Measurements from ENCODE around the gene ZNF275.
"Not testable (repeated sequence)": the region's sequence is repeated elsewhere in the genome, so short reads cannot be mapped to it uniquely, and the experiment has no call there.

The ZNF275 gene

GRCh38 chrX:153319295-153320046, 14.5 kb upstream of the ZNF275 start:
- FAIRE-seq = no peak

- FAIRE-seq = not testable (repeated sequence)
These were observed 13.9 kb upstream of the ZNF275 start for GRCh38 chrX:153320047-153320443.

DNA sequence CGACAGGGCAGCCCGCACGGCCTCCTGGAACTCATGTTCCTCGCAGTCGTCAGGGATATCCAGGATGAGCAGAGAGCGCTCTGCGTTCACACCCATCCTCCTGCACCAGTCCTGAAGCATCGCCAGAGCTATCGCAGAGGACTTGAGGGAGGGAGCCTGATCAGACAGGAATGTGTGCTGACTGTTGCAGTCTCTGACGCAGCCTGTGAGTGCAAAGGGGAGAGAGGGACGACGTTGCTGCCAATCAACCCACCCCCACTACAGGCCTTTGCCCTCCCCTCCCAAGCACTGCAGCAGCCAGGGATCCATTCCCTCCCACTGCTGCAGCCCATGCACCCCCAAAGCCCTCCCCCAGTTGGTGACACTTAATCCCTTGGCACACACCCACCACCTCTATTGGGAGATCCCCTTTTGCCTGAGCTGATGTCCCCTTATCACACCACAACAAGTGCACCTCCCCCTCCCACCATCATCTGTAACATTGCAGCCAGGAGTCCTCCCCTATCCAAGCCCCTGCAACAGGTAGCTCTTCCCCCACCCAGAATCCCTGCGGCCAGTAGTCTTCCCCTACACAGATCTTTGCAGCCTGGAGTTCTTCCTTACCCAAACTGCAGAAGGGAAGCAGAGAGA, 13.3 kb upstream of the ZNF275 start:
- FAIRE-seq = no peak

DNA sequence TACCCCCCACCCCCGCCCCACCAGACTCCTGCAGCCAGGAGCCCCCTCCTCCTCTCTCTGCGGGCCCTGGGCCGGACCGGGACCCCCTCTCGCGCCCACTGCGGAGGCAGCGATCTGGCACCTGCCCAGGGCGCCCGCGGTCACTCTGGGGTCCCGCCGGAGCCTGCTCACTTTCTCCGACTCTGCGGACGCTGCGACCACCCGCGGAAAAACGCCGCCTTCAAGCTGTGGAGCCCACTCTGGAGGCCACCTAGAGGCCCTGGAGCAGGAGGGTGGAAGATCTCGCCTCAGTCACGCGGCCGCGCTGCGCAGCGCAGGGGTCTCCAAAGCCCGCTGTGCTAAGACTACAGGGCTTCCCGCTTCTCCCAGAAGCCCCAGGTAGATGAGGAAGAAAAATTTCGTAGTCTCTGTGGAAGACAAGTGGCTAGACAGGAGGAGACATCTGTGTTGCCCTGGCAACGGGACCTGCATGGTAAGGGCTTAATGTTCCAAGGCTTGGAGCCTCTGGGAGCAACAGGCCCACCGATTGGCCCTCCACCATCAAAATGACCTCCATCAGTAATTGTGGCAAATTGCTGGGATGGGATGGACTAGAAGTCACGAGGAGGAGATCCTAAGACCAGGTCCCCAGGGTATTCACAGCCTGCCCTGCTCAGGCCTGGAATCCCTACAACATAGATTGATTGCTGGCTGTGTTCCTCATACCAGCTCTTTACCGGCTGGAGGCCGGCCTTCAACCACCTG, 12.4 kb upstream of the ZNF275 start, which contains the start of gene PNMA6F:
Gene PNMA6F (minus strand): TSS at position 387 of the 744 bp plus-strand sequence. CDS start 1,093 bp downstream, outside the sequence.
- FAIRE-seq = no peak

- FAIRE-seq = no peak
These were observed 6.4 kb upstream of the ZNF275 start for GRCh38 chrX:153327561-153327960.

DNA sequence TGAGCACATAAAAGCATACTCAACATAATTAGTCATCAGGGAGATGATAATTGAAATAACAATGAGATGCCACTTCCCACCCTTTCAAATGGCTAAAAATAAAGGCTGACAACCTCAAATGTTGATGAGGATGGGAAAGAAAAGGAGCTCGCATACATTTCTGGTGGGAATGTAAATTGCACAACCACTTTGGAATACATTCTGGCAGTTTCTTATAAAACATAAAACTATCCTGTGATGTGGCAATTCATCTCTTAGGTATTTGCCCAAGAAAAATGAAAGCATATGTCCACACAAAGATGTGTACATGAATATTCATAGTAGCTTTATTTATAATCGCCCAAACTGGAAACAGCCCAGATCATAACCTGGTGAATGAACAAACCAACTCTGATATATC, 687 bp upstream of the ZNF275 start:
- peak; percentile 85 for FAIRE-seq

DNA sequence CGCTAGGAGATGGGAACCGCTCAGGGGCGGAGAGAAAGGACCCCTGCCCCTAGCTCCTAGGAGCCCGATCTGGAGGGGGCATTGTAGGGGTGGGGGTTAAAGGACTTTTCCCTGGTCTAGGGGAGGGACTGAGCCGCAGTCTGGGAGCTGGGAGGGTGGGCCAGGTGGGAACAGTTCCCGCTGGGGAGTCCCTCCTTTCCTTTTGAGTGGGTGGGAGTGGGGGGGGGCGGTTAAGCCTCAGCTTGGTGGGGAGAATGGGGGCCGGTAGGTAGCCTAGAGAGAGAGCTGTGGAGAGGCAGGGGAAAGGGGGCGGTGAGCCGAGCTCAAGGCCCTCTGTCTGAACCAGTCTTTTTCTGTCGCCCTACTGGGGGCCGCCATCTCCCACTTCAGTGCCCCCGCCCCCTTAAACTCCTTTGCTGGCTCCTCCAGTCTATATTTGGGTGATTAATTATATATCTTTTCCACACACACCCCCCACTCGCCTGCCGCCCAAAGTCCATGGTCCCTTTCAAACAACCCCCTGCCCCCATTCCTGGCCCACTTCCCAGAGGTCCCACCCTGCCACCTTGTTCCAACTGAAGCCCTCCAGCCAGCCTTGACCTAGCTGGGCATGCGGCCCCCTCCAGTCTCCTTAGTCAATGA, 822 bp downstream of the ZNF275 start:
- no peak for FAIRE-seq

DNA sequence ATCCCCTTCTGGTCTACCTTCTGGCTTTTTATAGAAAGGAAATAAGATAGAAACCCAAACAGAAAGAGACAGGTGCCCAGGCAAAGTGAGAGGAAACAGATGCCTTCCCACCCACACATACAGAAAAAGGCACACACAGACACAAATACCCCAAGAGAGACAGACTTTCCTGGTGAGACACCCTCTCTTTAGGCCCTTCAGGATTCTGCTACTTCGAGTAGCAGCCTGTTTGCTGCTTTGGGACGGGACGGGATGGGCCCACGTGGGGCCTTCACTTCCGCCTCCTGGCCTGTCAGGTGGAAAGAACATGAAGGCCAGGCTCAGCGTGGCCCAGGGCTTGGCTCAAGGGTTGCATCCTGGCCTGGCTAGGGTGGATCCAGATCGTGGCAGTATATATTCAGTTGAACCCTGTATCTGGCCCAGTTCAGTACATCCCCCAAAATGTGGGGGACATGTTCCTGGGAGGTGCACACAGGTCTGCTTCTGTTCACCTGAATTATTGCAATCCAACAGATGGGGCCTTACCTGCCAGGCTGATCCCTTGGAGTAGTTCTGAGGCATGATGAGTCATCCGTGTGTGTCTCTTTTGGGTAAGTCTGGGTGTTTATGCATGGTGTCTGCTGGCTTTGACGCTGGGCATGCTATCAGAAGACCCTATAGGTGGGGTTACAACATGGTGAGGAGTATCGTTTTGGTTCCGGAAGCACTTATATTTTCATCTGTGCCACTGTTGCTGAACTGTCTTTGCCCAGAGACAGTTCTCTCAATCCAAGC, 2.4 kb downstream of the ZNF275 start:
- FAIRE-seq = no peak

DNA sequence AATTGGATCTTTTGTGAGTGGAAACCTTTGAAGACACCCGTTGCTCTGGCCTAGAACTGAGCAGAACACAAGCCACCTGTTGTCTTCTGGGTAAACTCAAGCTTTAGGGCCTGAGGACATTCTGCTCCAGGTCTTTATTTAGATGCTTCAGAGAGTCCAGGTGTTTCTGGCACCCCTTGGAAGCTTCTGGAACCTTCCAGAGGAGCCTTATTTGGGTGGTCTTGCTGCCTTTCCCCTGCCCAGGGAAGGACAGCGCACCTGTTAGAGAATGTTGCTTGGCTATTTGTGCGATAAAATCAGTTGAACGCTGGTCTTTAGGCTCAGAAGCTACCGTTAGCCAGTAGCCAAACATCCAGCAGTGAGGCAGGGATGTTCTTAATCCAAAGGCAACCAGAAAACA, 3.0 kb downstream of the ZNF275 start:
- no peak for FAIRE-seq

DNA sequence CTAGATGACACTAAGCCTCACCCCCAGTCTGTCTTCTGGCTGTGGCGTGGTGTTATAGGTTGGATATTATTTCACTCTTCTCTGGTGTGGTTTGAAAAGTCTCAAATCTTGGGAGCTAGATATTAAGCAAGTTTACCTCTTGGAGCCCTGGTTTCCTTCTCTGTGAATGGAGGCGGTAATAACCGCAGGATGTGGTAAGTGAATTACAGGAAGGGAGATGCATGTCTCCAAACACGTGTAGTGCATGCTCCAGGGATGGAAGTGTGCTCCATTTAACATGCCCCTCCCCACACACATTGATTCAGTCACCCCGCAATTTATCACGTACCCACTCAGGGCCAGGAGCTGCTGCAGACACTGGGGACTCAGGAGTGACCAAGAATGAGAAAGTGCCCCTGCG, 4.9 kb downstream of the ZNF275 start:
- no peak for FAIRE-seq

DNA sequence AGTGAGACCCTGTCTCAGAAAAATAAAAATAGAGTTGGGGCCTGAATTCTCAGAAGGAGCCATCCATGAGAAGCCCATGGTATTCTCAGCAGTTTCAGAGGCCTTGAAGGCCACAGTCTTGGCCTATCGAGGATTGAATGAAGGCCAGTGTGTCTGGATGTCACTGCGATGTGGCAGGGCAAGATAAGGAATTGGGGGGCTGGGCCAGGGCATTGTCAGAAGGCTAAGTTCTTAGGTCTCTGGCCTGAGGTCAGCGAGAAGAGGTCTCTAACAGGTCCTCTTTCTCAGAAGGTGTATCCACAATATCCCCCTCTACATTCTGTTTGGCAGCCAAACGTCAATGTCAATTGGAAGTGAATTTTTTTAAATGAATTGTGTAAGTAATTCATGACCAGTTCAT, 5.7 kb downstream of the ZNF275 start:
- FAIRE-seq = no peak

- no peak for FAIRE-seq
These were observed 6.2 kb downstream of the ZNF275 start for GRCh38 chrX:153340111-153340510.

GRCh38 chrX:153342762-153343558, 9.0 kb downstream of the ZNF275 start:
- FAIRE-seq = no peak

DNA sequence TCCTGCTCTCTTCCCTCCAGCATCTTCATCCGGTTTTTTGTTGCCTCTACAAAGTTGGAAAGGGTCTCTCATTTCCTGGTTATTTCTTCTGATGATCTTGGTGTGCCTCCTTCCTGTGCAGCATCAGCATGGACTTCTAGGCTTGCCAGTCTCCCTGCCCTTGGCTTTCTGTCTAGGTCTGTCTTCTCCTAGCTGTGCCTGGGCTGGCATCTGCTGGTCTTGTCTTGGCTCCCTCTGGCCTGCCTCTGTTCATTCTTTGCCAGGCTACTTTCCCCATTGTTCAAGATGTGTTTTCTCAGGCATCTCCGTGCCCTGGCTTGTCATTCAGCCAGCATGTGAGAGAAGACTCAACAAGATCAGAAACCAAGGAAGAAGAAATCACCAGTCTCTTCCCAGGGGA, 9.7 kb downstream of the ZNF275 start:
- FAIRE-seq = no peak

DNA sequence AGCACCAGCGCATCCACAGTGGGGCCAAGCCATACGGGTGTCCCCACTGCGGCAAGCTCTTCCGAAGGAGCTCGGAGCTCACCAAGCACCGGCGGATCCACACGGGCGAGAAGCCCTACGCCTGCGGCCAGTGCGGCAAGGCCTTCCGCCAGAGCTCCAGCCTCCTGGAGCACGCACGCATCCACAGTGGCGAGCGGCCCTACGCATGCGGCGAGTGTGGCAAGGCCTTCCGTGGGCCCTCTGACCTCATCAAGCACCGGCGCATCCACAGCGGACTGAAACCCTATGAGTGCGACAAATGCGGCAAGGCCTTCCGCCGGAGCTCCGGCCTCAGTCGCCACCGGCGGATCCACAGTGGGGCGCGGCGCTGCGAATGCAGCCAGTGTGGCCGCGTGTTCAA, 13.6 kb downstream of the ZNF275 start:
- FAIRE-seq = no peak

- FAIRE-seq = no peak
These were observed 14.5 kb downstream of the ZNF275 start for GRCh38 chrX:153348421-153348820.

GRCh38 chrX:153349952-153350351, 16.0 kb downstream of the ZNF275 start:
- FAIRE-seq = no peak

DNA sequence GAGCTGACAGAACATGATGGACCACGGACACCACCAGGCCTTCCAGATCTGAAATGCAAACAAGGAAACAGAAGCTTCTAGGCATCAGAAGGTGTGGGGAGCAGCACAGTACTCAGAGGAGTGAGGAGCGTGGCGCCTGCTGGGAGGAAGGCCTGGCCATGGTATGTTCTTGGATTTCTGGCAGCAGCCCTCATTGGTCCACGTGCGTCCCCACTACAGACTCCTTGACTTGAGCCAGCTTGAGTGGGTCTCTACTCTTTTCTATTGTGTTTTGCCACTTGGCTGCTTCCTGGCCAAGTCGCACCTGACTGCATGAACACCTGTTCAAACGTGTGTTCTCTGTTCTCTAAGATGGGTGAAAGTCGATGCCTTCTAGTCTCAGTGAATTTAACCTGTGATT, 18.0 kb downstream of the ZNF275 start:
- FAIRE-seq = no peak

DNA sequence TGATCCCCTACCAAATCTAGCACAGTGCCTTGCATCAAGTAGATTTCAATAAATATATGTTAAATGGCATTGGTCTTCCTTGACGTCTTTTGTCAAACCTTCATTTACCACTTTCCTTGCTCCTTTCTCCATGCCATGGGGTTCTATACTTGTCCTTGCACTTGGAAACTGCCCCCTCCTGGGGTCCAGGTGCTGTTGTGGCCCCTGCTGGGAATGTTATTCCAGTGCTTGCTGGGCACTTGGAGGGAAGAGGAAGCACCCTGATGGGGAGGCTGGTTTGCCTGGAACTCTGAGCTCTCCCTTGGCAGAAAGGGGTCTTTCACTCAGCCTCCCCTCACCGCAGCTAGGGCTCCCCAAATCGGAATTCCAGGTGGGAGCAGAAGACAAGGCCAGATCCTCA, 18.9 kb downstream of the ZNF275 start:
- FAIRE-seq = no peak

DNA sequence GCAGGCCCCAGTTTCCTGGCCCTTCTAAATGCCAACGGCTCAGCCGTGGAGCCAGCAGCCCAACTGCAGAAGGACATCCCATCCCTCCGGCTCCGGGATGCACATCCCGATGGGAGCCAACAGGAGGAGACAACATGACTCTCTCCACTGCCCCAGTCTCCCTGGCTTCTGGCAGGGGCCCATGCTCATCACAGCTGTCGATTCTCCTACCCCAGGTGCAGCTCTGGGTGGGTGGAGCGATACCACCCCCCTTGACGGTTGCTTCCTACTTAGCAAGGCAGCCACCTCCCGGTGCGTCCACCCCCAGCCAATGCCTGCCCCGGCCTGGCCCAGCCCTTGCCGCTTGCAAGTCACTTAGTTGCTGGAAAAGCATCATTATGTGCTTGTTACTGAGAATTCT, 19.5 kb downstream of the ZNF275 start:
- FAIRE-seq = no peak

- FAIRE-seq = no peak
These were observed 23.9 kb downstream of the ZNF275 start for GRCh38 chrX:153357877-153358276.

All from colon (tissue), 2 donors.